ENCODE measurements around the gene FRS3.

FRS3 gene, protein sequence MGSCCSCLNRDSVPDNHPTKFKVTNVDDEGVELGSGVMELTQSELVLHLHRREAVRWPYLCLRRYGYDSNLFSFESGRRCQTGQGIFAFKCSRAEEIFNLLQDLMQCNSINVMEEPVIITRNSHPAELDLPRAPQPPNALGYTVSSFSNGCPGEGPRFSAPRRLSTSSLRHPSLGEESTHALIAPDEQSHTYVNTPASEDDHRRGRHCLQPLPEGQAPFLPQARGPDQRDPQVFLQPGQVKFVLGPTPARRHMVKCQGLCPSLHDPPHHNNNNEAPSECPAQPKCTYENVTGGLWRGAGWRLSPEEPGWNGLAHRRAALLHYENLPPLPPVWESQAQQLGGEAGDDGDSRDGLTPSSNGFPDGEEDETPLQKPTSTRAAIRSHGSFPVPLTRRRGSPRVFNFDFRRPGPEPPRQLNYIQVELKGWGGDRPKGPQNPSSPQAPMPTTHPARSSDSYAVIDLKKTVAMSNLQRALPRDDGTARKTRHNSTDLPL

GRCh38 chr6:41779788-41780550 lies at the start of gene FRS3:
TSS of gene FRS3 (minus strand) at chr6:41779900. CDS start at chr6:41776987, 2,913 bp downstream.
- DNase-seq = peak; percentile 92

- DNase-seq = no peak
Observed at GRCh38 chr6:41826343-41827022, 46.8 kb upstream of the FRS3 start.

DNA sequence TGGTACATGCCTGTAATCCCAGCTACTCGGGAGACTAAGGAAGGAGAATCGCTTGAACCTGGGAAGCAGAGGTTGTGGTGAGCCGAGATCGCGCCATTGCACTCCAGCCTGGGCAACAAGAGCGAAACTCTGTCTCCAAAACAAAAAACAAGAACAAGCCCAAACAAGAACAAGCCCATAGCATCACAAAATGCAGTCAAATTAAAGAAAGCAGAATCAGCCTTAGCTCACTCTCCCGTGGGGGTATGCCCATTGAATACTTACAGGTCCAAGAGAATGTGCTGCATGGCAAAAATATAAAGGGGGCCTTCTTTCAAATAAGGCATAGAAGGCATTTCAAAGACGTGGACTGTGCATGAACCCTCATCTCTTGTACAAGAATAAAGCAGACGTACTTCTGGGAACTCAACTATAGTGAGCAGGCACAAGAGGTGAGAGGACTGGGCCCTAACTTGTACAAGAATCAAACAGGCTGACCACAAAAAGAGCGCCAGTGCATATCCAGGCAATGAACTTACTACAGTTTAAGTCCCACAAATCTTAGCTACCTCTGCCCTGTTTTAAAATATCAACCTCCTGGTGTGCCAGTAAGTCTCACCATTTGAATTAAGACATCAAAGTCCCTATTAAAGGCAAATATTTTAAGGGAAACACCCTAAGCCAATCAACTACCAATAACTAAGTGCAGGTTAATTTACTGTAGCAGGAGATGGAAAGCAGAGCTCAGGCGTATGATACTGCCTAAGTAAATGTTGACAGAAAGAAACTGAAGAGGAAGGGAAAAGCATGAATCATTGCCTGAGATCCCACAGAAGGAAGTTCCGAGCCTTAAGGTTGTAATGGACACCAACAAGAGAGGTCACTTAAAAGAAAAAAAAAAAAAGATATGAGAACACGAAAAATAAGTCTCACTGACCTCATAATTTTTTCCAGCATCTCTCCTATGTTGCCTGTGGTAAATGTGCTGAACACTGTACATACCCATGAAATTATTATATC lies 45.2 kb upstream of the FRS3 start:
- DNase-seq = peak; percentile 70

GRCh38 chr6:41823178-41823577 lies 43.5 kb upstream of the FRS3 start:
- DNase-seq = no peak

DNA sequence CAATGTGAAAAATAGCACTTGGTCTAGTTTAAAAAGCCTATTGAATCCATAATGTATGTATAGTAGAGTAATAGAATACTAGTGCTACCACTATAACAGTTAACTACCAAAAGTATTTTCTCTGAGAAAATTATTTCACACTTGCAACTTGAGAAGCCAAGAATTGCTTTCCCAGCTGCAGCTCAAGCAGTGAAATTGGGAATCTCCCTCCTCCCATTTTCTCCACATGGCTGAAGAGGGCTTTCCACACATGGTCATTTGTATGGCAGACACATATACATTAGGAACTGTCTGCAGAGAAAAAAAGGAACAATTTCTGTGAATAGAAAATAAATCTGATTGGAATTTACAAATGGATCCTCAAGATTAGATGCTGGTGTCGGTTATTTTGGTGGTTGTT lies 42.3 kb upstream of the FRS3 start:
- DNase-seq = no peak

DNA sequence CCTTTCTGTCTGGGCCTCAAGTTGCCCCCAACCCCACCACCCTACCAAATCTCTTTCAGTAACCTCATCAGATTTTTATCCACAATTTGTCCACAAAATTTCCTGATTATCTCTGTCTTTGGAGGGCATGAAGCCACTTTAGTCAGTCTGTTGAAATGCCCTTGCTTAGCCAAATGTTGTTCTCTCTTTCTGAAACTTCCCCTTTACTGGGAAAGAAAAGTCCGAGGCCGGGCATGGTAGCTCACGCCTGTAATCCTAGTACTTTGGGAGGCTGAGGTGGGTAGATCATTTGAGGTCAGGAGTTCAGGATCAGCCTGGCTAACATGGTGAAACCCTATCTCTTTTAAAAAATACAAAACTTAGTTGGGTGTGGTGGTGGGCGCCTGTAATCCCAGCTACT lies 41.6 kb upstream of the FRS3 start:
- peak; percentile 69 for DNase-seq

- DNase-seq = peak; percentile 66
Observed at GRCh38 chr6:41818271-41819054, 38.8 kb upstream of the FRS3 start.

GRCh38 chr6:41815587-41815986 lies 35.9 kb upstream of the FRS3 start:
- DNase-seq = no peak

DNA sequence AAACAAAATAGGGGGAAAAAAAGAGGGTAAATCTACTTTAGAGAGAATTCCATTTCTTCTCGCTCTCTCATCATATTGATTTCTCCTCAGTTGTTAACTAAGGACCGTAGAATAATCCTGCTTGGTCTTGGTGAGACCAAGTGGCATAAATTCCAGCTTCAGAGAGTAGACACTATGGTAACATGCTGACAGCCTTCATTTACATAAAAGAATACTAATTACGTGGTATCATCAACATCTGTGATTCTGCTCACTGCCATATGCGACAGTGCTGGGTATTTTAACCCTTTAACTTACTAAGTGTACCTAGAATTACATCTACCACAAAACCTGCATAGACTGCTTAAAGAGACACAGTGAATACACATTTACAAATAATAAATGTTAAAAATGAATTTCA lies 34.9 kb upstream of the FRS3 start:
- no peak for DNase-seq

DNA sequence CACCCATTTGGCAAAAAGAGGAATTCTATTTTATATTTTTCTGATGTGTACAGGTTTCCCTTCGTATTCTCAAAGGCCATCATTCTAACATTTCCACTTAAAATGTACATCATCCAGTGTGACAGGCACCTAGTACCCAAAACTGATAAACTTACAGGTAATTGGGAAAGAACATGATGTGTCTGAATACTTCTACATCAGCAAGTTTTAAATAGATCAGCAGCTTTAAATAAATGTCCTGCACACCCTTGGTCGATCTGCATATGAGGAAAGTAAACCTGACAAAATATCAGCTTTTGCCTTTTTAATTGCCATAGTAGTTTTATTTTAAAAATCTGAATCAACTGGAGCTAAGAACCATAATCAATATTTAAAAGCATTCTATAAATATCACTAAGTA lies 34.3 kb upstream of the FRS3 start:
- DNase-seq = no peak

GRCh38 chr6:41813469-41813868 lies 33.8 kb upstream of the FRS3 start:
- DNase-seq = no peak

DNA sequence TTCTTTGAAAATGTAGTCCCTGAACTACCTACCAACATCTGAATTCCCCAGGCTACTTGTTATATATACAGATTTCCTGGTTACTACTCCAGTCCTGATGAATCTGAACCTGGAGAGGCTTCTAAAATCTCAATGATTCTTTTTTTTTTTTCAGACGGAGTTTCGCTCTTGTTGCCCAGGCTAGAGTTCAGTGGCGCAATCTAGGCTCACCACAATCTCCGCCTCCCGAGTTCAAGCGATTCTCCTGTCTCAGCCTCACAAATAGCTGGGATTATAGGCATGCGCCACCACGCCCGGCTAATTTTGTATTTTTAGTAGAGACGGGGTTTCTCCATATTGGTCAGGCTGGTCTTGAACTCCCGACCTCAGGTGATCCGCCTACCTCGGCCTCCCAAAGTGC lies 32.2 kb upstream of the FRS3 start:
- peak; percentile 71 for DNase-seq

DNA sequence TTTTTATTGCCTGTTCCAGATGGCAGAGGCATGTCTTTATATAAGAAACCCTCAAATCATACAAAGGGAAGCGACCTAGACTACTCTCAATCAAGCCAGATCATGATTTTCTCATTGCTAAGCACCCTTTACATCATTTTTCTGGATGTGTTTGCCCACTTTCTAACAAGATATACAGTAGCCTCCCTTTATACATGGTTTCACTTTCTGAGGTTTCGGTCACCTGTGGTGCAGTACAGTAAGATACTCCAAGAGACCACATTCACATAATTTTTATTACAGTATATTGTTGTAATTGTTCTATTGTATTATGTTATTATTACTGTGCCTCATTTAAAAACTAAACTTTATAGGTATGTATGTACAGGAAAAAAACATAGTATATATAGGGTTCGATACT lies 31.4 kb upstream of the FRS3 start:
- DNase-seq = no peak

GRCh38 chr6:41805830-41806774 lies 26.4 kb upstream of the FRS3 start:
- DNase-seq = no peak

- peak; percentile 7 for DNase-seq
Observed at GRCh38 chr6:41801380-41801779, 21.7 kb upstream of the FRS3 start.

DNA sequence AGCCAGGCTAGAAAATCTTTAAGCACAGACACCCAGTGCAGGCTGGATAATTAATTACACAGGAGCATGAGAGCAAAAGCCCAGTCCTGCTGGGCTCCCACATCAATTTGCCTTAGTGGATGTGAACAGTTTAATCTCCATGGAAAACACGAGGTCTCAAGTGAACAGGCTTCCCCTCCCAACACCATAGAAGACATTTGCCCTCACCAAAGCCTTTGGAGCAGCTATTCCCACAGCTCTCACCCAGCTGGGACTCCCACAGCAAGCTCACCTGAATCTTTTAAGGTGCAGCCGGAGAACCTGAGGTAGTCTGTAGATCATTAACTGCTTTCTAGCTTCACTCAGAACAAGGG lies 19.8 kb upstream of the FRS3 start:
- DNase-seq = no peak

DNA sequence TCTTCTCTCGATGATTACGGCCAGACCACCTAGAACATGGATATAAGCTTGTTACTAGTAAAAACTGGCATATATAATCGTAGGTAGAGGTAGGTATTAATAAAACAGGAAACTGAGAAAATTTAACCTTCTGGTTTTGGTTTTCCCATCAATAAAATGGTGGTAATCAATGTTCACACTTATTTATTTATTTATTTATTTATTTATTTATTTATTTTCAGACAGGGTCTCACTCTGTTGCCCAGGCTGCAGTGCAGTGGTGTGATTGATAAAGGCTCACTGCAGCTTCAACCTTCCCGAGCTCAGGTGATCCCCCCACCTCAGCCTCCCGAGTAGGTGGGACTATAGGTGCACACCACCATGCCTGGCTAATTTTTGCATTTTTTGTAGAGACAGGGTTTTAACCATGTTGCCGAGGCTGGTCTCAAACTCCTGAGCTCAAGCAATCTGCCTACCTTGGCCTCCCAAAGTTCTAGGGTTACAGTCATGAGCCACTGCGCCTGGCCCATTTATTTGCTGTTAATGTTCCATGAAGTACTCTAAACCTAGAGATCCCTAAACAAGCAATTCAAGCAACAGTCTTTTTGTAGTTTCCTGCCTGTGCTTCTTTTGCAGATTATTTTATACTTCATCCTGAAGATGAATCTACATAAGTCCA lies 19.3 kb upstream of the FRS3 start:
- no peak for DNase-seq

- no peak for DNase-seq
Observed at GRCh38 chr6:41796474-41796873, 16.8 kb upstream of the FRS3 start.

- DNase-seq = no peak
Observed at GRCh38 chr6:41791984-41792383, 12.3 kb upstream of the FRS3 start.

GRCh38 chr6:41791305-41791704 lies 11.6 kb upstream of the FRS3 start:
- no peak for DNase-seq
